Measurements from ENCODE around the gene HS6ST2. TPM values are rescaled to one million over a fixed set of nuclear protein-coding genes. Genes with fewer than 3 reads are reported as not detected.

Gene HS6ST2
- total RNA-seq, 1 experiment from 2014 or later: 8.1 TPM

DNA sequence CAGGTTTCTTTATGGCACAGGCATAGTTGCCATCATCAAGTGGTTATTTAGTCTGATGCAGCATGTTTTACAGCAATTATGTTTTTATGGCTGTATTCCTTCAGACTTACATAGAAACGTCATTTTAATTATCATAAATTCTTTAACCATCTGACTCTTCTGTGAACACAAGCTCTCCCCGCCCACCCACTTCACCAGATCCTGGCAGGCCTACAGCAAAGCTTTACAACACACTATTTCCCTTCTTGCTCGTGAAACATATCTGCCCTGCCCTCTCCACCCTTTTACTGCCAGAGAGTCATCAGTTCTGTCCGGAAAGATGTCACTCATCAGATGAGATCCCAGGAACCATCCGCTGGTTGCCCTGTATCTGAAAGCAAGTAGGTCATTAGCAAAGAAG lies 120.5 kb downstream of the HS6ST2 start:
- POLR2A ChIA-PET: no interaction called here
- Mint-ChIP-seq H3K4me3 (no peak overlapping the region), H3K27me3 (ENCODE audit: low read depth) (no peaks in the 10 kb centered on the region), H3K4me1 (peaks cover 30% of the 10 kb centered on the region), H3K9me3 (no peaks in the 10 kb centered on the region), H3K36me3 (no peaks in the 10 kb centered on the region), H3K27ac (no peak overlapping the region)
- no peak for DNase-seq (ENCODE audit: low spot score)
- TF ChIP-seq, protein P1, sequence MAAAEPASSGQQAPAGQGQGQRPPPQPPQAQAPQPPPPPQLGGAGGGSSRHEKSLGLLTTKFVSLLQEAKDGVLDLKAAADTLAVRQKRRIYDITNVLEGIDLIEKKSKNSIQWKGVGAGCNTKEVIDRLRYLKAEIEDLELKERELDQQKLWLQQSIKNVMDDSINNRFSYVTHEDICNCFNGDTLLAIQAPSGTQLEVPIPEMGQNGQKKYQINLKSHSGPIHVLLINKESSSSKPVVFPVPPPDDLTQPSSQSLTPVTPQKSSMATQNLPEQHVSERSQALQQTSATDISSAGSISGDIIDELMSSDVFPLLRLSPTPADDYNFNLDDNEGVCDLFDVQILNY (CRISPR knock-in tag; IDR thresholded peaks at IDR 0.05): no peak
- TF ChIP-seq, protein P2, sequence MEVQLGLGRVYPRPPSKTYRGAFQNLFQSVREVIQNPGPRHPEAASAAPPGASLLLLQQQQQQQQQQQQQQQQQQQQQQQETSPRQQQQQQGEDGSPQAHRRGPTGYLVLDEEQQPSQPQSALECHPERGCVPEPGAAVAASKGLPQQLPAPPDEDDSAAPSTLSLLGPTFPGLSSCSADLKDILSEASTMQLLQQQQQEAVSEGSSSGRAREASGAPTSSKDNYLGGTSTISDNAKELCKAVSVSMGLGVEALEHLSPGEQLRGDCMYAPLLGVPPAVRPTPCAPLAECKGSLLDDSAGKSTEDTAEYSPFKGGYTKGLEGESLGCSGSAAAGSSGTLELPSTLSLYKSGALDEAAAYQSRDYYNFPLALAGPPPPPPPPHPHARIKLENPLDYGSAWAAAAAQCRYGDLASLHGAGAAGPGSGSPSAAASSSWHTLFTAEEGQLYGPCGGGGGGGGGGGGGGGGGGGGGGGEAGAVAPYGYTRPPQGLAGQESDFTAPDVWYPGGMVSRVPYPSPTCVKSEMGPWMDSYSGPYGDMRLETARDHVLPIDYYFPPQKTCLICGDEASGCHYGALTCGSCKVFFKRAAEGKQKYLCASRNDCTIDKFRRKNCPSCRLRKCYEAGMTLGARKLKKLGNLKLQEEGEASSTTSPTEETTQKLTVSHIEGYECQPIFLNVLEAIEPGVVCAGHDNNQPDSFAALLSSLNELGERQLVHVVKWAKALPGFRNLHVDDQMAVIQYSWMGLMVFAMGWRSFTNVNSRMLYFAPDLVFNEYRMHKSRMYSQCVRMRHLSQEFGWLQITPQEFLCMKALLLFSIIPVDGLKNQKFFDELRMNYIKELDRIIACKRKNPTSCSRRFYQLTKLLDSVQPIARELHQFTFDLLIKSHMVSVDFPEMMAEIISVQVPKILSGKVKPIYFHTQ (CRISPR knock-in tag; IDR thresholded peaks at IDR 0.05): no peak
- TF ChIP-seq, protein P3, sequence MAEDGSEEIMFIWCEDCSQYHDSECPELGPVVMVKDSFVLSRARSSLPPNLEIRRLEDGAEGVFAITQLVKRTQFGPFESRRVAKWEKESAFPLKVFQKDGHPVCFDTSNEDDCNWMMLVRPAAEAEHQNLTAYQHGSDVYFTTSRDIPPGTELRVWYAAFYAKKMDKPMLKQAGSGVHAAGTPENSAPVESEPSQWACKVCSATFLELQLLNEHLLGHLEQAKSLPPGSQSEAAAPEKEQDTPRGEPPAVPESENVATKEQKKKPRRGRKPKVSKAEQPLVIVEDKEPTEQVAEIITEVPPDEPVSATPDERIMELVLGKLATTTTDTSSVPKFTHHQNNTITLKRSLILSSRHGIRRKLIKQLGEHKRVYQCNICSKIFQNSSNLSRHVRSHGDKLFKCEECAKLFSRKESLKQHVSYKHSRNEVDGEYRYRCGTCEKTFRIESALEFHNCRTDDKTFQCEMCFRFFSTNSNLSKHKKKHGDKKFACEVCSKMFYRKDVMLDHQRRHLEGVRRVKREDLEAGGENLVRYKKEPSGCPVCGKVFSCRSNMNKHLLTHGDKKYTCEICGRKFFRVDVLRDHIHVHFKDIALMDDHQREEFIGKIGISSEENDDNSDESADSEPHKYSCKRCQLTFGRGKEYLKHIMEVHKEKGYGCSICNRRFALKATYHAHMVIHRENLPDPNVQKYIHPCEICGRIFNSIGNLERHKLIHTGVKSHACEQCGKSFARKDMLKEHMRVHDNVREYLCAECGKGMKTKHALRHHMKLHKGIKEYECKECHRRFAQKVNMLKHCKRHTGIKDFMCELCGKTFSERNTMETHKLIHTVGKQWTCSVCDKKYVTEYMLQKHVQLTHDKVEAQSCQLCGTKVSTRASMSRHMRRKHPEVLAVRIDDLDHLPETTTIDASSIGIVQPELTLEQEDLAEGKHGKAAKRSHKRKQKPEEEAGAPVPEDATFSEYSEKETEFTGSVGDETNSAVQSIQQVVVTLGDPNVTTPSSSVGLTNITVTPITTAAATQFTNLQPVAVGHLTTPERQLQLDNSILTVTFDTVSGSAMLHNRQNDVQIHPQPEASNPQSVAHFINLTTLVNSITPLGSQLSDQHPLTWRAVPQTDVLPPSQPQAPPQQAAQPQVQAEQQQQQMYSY (CRISPR knock-in tag; IDR thresholded peaks at IDR 0.05): no peak
- TF ChIP-seq JAZF1 (CRISPR knock-in tag; IDR thresholded peaks at IDR 0.05): no peak
- TF ChIP-seq, protein P4, sequence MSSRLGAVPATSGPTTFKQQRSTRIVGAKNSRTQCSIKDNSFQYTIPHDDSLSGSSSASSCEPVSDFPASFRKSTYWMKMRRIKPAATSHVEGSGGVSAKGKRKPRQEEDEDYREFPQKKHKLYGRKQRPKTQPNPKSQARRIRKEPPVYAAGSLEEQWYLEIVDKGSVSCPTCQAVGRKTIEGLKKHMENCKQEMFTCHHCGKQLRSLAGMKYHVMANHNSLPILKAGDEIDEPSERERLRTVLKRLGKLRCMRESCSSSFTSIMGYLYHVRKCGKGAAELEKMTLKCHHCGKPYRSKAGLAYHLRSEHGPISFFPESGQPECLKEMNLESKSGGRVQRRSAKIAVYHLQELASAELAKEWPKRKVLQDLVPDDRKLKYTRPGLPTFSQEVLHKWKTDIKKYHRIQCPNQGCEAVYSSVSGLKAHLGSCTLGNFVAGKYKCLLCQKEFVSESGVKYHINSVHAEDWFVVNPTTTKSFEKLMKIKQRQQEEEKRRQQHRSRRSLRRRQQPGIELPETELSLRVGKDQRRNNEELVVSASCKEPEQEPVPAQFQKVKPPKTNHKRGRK (CRISPR knock-in tag; IDR thresholded peaks at IDR 0.05; ENCODE audit: borderline replicate concordance): no peak
- no peak for TF ChIP-seq SMAD3 (CRISPR knock-in tag; IDR thresholded peaks at IDR 0.05; ENCODE audit: borderline replicate concordance)
- TF ChIP-seq NR2C2 (CRISPR knock-in tag; IDR thresholded peaks at IDR 0.05): no peak
- TF ChIP-seq, protein P5, sequence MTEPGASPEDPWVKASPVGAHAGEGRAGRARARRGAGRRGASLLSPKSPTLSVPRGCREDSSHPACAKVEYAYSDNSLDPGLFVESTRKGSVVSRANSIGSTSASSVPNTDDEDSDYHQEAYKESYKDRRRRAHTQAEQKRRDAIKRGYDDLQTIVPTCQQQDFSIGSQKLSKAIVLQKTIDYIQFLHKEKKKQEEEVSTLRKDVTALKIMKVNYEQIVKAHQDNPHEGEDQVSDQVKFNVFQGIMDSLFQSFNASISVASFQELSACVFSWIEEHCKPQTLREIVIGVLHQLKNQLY (CRISPR knock-in tag; IDR thresholded peaks at IDR 0.05): no peak
- TF ChIP-seq ETV6 (CRISPR knock-in tag; IDR thresholded peaks at IDR 0.05): no peak
- TF ChIP-seq SMAD4 (CRISPR knock-in tag; IDR thresholded peaks at IDR 0.05): no peak
- TF ChIP-seq RORB (CRISPR knock-in tag; IDR thresholded peaks at IDR 0.05): no peak
- TF ChIP-seq TP53 (CRISPR knock-in tag; IDR thresholded peaks at IDR 0.05): no peak
- no peak for TF ChIP-seq ZBTB21 (CRISPR knock-in tag; IDR thresholded peaks at IDR 0.05; ENCODE audit: borderline replicate concordance)
- TF ChIP-seq PRRX2 (CRISPR knock-in tag; IDR thresholded peaks at IDR 0.05): no peak
- TF ChIP-seq ZNF121 (CRISPR knock-in tag; IDR thresholded peaks at IDR 0.05): no peak
- ATAC-seq: no peak
- CTCF ChIA-PET: no interaction called here

DNA sequence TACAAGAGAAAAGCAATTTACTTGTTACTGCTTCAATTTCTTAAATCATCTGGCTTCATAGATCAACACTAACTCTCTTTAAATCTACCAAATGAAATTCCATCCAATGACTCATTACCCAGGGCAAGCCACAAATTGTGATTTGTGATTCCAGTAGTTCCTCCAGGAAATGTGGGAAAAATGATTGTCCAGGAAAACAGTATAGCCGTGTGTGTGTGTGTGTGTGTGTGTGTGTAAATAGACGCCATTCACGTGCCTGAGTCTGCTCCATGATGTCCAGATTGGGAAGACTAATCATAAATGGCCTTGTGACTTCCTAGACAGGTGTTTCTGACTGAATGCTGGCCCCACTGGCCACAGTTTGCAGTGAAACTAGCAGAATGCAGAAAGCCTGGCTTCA lies 121.3 kb downstream of the HS6ST2 start:
- Mint-ChIP-seq H3K4me1 (peaks cover 24% of the 10 kb centered on the region), H3K9me3 (no peaks in the 10 kb centered on the region), H3K36me3 (no peaks in the 10 kb centered on the region), H3K27me3 (ENCODE audit: low read depth) (no peaks in the 10 kb centered on the region), H3K27ac (peak overlapping the region; percentile 33; the same call in 1 of the 2 replicates), H3K4me3 (no peak overlapping the region)
- no peak for ATAC-seq
- POLR2A ChIA-PET: no interaction called here
- CTCF ChIA-PET: no interaction called here
- DNase-seq (ENCODE audit: low spot score): no peak
- TF ChIP-seq, protein P6, sequence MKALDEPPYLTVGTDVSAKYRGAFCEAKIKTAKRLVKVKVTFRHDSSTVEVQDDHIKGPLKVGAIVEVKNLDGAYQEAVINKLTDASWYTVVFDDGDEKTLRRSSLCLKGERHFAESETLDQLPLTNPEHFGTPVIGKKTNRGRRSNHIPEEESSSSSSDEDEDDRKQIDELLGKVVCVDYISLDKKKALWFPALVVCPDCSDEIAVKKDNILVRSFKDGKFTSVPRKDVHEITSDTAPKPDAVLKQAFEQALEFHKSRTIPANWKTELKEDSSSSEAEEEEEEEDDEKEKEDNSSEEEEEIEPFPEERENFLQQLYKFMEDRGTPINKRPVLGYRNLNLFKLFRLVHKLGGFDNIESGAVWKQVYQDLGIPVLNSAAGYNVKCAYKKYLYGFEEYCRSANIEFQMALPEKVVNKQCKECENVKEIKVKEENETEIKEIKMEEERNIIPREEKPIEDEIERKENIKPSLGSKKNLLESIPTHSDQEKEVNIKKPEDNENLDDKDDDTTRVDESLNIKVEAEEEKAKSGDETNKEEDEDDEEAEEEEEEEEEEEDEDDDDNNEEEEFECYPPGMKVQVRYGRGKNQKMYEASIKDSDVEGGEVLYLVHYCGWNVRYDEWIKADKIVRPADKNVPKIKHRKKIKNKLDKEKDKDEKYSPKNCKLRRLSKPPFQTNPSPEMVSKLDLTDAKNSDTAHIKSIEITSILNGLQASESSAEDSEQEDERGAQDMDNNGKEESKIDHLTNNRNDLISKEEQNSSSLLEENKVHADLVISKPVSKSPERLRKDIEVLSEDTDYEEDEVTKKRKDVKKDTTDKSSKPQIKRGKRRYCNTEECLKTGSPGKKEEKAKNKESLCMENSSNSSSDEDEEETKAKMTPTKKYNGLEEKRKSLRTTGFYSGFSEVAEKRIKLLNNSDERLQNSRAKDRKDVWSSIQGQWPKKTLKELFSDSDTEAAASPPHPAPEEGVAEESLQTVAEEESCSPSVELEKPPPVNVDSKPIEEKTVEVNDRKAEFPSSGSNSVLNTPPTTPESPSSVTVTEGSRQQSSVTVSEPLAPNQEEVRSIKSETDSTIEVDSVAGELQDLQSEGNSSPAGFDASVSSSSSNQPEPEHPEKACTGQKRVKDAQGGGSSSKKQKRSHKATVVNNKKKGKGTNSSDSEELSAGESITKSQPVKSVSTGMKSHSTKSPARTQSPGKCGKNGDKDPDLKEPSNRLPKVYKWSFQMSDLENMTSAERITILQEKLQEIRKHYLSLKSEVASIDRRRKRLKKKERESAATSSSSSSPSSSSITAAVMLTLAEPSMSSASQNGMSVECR (CRISPR knock-in tag; IDR thresholded peaks at IDR 0.05; ENCODE audit: borderline replicate concordance): no peak
- TF ChIP-seq CREB1 (CRISPR knock-in tag; IDR thresholded peaks at IDR 0.05) (no peak), ZNF263 (CRISPR knock-in tag; IDR thresholded peaks at IDR 0.05; ENCODE audit: low read depth) (no peak), ELF4 (CRISPR knock-in tag; IDR thresholded peaks at IDR 0.05; ENCODE audit: low read depth) (no peak), NR2C2 (CRISPR knock-in tag; IDR thresholded peaks at IDR 0.05) (no peak), JUN (CRISPR knock-in tag; IDR thresholded peaks at IDR 0.05) (no peak), SMAD4 (CRISPR knock-in tag; IDR thresholded peaks at IDR 0.05) (no peak)
- TF ChIP-seq, protein P7, sequence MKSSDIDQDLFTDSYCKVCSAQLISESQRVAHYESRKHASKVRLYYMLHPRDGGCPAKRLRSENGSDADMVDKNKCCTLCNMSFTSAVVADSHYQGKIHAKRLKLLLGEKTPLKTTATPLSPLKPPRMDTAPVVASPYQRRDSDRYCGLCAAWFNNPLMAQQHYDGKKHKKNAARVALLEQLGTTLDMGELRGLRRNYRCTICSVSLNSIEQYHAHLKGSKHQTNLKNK (CRISPR knock-in tag; IDR thresholded peaks at IDR 0.05): no peak

Measured in WTC11 (cell line).